Peyer's patch (tissue), 4 donors: ENCODE data around the gene RMRP. TPM values are rescaled to one million over a fixed set of nuclear protein-coding genes. Genes with fewer than 3 reads are reported as not detected.

ENCODE experiments used
- DNase-seq, 3 donors: peaks; one replicate each; pipeline ENCODE4 v3.0.0-alpha.2; 2017 to 2019
- H3K27ac ChIP-seq, 4 donors: fragments of 200-600 bp; sonication (generic); one replicate each; pipeline ENCODE4 v1.5.1; 2016 to 2019
- H3K27me3 ChIP-seq, 2 donors: fragments of 200-600 bp; sonication (generic); one replicate each; pipeline ENCODE4 v1.5.1; 2019
- H3K36me3 ChIP-seq, 3 donors: fragments of 200-600 bp; sonication (generic); one replicate each; pipeline ENCODE4 v1.5.1; 2016 to 2019
- H3K4me1 ChIP-seq, 4 donors: fragments of 200-600 bp; sonication (generic); one replicate each; pipeline ENCODE4 v1.5.1; 2016 to 2019
- H3K4me3 ChIP-seq, 4 donors: fragments of 200-600 bp; sonication (generic); 1 replicate in 3 of 4; 2 replicates in 1 of 4; pipeline ENCODE4 v1.5.1; 2016 to 2019; ENCODE audit warnings: mild to moderate bottlenecking in 1 of 4
- H3K9me3 ChIP-seq, 4 donors: fragments of 200-600 bp; sonication (generic); one replicate each; pipeline ENCODE4 v1.5.1; 2016 to 2019; ENCODE audit warnings: mild to moderate bottlenecking in 1 of 4
- CTCF ChIP-seq, 6 experiments: fragments of 450-650 bp in 4 of 6; fragments of 200-600 bp in 2 of 6; sonication (generic) in 1 of 6; IDR thresholded peaks; one replicate each; pipeline ENCODE4 v1.5.1; 2017 to 2019; ENCODE audit warnings: antibody characterized with exemption in 6 of 6, mild to moderate bottlenecking in 3 of 6, moderate library complexity in 1 of 6
- POLR2A ChIP-seq, 2 donors: fragments of 450-650 bp; IDR thresholded peaks; one replicate each; pipeline ENCODE4 v1.5.1; 2017; ENCODE audit warnings: antibody characterized with exemption in 2 of 2, mild to moderate bottlenecking in 2 of 2, moderate library complexity in 2 of 2
- total RNA-seq, 4 donors: library from RNA; depleted of rRNA; stranded (reverse); fragments of >200 nt; gene quantifications; one replicate each; pipeline ENCODE4 v1.1.0, GENCODE V29; 2016

The RMRP gene
- total RNA-seq, 4 donors from 2014 or later: 1,673 to 3,824 (median 2,659) TPM; not detected in 1

DNA sequence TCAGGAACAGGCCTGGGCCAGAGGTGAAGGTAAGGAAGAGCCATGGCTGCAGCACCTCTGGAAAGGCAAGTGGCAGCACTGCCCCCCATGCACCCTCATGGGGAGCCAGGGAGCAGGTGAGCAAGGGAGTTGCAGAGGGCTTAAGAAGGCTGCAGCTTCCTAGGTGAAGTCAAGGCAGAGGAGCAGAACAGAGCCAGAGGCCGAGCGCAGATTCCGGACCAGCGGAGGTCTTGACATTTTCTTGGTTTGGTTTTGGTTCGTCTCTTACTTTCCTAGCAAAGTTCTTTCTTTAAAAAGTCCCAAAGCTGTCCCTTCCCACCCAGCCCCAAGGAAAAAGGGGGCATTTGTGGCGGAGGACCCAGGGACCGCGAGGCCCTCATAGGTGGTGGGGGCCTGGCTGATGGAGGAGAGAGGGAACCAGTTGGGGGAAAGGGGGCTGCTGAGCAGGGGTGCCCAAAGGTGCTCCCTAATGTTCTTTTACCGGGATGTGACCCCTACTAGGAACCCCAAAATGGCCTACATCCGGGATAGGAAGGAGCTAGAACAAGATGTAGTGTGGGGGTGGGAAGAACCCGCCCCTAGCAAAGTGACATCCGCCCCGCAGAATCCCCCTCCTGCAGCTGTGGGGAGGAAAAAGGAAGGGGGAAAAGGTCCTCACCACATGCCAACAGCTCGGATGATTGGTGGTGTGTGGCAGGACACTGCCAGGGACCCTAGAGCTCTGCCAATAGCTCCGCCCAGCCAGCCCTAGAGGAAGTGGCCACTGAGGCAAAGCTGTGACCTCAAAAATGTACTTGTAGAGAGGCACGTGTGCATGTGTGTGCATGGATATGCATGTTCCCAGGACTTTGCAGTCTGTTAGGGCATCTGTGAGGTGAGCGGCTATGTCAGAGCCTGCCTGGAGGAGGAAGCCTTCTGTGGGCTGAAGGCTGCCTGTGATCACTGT lies 38.7 kb downstream of the RMRP start:
- Histone ChIP-seq H3K27me3 (no peaks in the 10 kb centered on the region), H3K9me3 (no peaks in the 10 kb centered on the region), H3K4me3 (peak overlapping the region in 1 of 4 donors; percentile 59), H3K36me3 (no peaks in the 10 kb centered on the region), H3K4me1 (peaks cover 0 to 21% (median 11%) of the 10 kb centered on the region in 4 donors), H3K27ac (peak overlapping the region; percentile 57 to 87 (median 67))
- peak in 2 of 3 donors; percentile 93 for DNase-seq
- TF ChIP-seq CTCF (IDR thresholded peaks at IDR 0.05) (no peak), POLR2A (IDR thresholded peaks at IDR 0.05) (no peak)

DNA sequence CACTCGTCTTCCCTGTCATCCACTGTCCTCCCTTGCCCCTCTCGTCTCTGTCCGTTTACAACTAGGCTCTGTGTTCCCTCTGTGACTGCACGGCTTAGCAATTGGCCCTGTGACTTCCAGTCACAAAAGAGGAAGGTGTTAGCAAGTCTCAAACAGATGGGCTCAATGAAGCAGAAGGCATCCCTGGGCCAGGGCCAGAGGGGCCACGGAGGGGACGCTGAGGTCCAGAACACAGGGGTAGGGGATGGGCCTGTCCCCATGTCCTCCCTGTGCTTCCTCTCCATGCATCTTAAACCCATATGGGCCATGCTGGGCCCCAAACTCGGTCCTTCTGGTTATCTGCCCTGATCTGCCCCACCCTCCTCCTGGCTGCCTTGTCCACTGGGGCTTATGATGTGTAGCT lies 39.5 kb downstream of the RMRP start, which contains the start of gene CD72:
TSS of gene CD72 (minus strand) at position 89 of the 403 bp plus-strand sequence. CDS start 110 bp downstream, outside the sequence.
- Histone ChIP-seq H3K36me3 (no peaks in the 10 kb centered on the region), H3K4me1 (peaks cover 0 to 21% (median 11%) of the 10 kb centered on the region in 4 donors), H3K9me3 (no peaks in the 10 kb centered on the region), H3K27me3 (no peaks in the 10 kb centered on the region), H3K4me3 (peak within 1 kb of the TSS; percentile 38 to 66 (median 55)), H3K27ac (peak within 1 kb of the TSS; percentile 57 to 87 (median 67))
- peak in 2 of 3 donors; percentile 66 to 73 for DNase-seq
- TF ChIP-seq POLR2A (IDR thresholded peaks at IDR 0.05): no peak
- no peak for TF ChIP-seq CTCF (IDR thresholded peaks at IDR 0.05)

DNA sequence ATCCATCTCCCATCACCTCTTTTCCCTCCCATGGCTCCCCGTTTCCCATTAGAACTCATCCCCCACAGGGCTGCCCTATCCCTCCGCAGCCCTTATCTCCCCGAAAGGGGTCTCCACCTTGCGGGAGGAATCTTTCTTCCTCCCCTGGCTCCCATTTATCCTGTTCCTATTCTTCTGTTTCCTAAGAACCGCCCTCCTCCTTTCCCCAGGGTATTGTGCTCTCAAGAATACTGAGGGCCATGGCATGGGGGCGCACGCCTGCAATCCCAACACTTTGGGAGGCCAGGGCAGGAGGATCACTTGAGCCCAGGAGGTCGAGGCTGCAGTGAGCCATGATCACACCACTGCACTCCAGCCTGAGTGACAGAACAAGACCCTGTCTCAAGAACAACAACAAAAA lies 40.3 kb downstream of the RMRP start:
- peaks cover 0 to 21% (median 11%) of the 10 kb centered on the region in 4 donors for H3K4me1 ChIP-seq
- H3K9me3 ChIP-seq: no peaks in the 10 kb centered on the region
- TF ChIP-seq CTCF (IDR thresholded peaks at IDR 0.05): no peak
- no peak for TF ChIP-seq POLR2A (IDR thresholded peaks at IDR 0.05)
- H3K27ac ChIP-seq: peak overlapping the region; percentile 2 to 87 (median 67)
- H3K36me3 ChIP-seq: no peaks in the 10 kb centered on the region
- H3K4me3 ChIP-seq: peak overlapping the region; percentile 38 to 66 (median 55)
- peak in 2 of 3 donors; percentile 16 to 41 for DNase-seq
- no peaks in the 10 kb centered on the region for H3K27me3 ChIP-seq

GRCh38 chr9:35616681-35617459 lies 40.9 kb downstream of the RMRP start:
- Histone ChIP-seq H3K27me3 (no peaks in the 10 kb centered on the region), H3K27ac (peak overlapping the region; percentile 2 to 87 (median 66)), H3K4me3 (peak overlapping the region; percentile 38 to 66 (median 55)), H3K9me3 (no peaks in the 10 kb centered on the region), H3K36me3 (no peaks in the 10 kb centered on the region), H3K4me1 (peaks cover 0 to 21% (median 11%) of the 10 kb centered on the region in 4 donors)
- TF ChIP-seq CTCF (IDR thresholded peaks at IDR 0.05) (peak in 3 of 6 experiments; percentile 10 to 39 (median 22)), POLR2A (IDR thresholded peaks at IDR 0.05) (peak in 1 of 2 donors; percentile 27)
- peak; percentile 74 to 91 (median 85) for DNase-seq

DNA sequence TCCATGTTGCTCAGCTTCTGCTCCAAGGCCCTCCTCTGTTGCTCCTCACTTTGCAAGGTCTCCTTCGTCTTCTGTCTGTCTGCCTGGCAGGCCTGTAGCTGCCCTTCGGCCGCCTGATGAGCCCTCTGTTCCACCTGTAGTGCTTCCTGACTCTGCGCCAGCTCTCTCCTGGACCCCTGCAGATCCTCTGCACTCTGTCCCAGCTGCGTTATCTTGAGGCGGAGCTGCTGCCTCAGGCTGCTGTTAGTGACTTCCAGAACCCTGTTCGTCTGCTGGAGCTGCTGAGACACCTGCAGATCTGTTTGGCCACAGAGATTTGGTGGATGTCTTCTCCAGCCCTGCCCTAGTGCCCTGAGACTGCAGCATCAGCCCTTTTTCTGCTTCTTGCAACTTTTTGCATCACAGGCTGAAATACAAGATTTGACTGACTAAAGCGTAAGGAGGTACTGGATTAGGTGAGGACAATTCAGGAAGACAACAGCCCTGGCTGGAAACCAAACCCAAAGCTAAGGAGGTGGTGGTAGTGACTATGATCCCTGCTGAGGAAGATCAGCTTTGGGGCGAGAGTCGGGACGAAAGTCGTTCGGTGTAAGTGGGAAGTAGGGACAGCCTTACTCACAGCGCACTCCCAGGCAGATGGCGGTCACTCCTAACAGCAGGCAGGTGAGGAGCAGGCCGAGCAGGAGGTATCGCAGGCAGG lies 41.7 kb downstream of the RMRP start:
- Histone ChIP-seq H3K9me3 (no peaks in the 10 kb centered on the region), H3K27me3 (no peaks in the 10 kb centered on the region), H3K4me3 (peak overlapping the region in 1 of 4 donors; percentile 59), H3K27ac (peak overlapping the region in 3 of 4 donors; percentile 62 to 87 (median 69)), H3K36me3 (no peaks in the 10 kb centered on the region), H3K4me1 (peaks cover 0 to 21% (median 11%) of the 10 kb centered on the region in 4 donors)
- TF ChIP-seq CTCF (IDR thresholded peaks at IDR 0.05) (no peak), POLR2A (IDR thresholded peaks at IDR 0.05) (no peak)
- DNase-seq: peak in 1 of 3 donors; percentile 43
